H1 (cell line): ENCODE measurements around the gene USH1G. TPM values are rescaled to one million over a fixed set of nuclear protein-coding genes. Genes with fewer than 3 reads are reported as not detected.

Experiments used
- CBX8 ChIP-seq: fragments of 300-800, 300-1000 bp; sonication (generic); IDR thresholded peaks from 2 replicates; pipeline ENCODE4 v1.7.1; 2016; ENCODE audit warnings: low read depth, low read length, borderline replicate concordance
- polyA plus RNA-seq, 7 experiments: library from polyadenylated mRNA; depleted of rRNA in 3 of 7; stranded (reverse) in 5 of 7; unstranded in 2 of 7; fragments of >200 nt in 5 of 7; fragments of 200-250 nt in 2 of 7; gene quantifications; 1 replicate in 5 of 7; 2 replicates in 1 of 7; 4 replicates in 1 of 7; pipeline versions ENCODE4 v1.2.1 to v1.2.3, GENCODE V29; 2011 to 2013; ENCODE audit warnings: missing spikeins in 2 of 7, mixed read lengths in 2 of 7
- total RNA-seq: library from RNA; stranded (reverse); fragmentation: NEBNext Ultra II Directional; extraction: Animal tissue kit (Norgen Biotek cat#: 25700); gene quantifications from 2 replicates; pipeline ENCODE4 v1.2.1, GENCODE V29; 2021

USH1G gene
- total and polyA plus RNA-seq, 2 of the 8 experiments (the other 6 are each of a cell fraction or from before 2014, with no cell fraction given): 1.6 to 4.3 TPM

- TF ChIP-seq CBX8: no peak
Measured at GRCh38 chr17:74921026-74921681, 1.9 kb downstream of the USH1G start (continued).
